ENCODE results near the gene PTPN21. TPM values are rescaled to one million over a fixed set of nuclear protein-coding genes. Genes with fewer than 3 reads are reported as not detected.
"Not testable (repeated sequence)": the region's sequence is repeated elsewhere in the genome, so short reads cannot be mapped to it uniquely, and the experiment has no call there.

The PTPN21 gene
- total RNA-seq, 2 donors from 2014 or later: 32.9 to 44.0 TPM

DNA sequence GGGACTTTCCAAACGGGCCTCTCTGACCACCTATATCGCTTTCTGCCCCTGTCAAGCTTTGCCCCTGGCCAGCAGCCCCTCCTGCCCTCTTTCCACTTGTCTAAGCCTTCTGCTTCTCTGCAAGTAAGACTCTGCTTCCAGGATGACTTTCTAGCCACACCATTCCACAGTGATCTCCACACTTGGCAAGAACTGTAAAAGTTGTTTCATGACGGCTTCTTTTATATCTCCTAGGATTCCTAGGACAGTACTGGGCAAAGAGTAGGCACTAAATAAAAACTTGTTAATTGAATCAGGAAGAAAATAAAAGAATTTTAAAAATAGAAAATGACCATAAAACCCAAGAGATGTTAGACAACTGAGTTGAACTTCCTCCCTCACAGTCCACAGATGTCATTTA, 1.8 kb upstream of the PTPN21 start:
- intact Hi-C loops (cut with DNase I): loop anchor here (5.0 to 10.0 kb wide), 2 partner anchors 62 to 64 kb away; no protein-coding TSS in a partner anchor
- no peak for DNase-seq (ENCODE audit: low spot score)

DNA sequence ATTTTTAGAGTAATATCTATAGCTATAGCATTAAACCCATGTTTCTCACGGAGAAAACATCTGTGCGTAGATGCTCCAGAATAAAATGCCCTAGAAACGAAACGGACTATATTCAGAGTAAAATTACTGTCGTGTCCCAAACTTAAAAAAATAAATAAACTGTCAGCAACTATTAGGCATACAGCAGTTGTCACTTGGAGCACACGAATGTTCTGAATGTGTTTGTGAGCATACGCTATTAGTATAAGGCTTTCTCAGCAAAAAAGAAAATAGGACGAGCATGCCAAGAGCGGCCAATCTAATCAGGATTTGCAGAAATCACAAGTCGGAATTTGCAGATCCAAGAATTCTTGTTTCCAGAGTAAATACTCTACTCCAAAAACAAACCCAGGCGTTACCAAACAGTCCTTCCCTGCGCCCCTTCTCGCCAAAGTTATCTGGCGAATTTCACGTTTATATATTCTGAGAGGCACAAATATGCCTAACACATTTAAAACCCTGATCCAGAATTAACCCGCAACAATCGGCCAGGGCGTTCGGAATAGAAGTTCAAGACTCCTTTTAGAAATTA, 836 bp downstream of the PTPN21 start:
- DNase-seq (ENCODE audit: low spot score): no peak
- intact Hi-C loops (cut with DNase I): loop anchor here in 1 of 2 donors (10.0 kb wide), 1 partner anchor 59 kb away; no protein-coding TSS in a partner anchor

DNA sequence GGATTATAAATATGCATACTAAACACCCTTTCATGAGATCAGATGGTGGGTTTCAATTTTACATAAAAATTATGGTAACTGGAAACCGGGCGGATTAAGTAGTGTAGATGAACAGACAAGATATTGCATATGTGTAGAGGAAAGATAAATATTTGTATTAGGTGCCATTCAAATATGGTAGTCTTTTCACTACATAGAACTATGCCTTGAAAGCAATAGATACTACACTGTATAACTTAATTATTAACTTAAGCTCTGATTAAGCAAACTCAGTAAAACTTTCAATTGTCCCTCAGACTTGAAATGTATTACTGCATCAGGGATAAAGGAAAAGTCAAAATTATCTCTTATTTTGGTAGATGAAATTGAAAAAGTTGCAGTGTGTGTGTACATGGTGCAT, 1.9 kb downstream of the PTPN21 start:
- DNase-seq (ENCODE audit: low spot score): no peak
- intact Hi-C loops (cut with DNase I): loop anchor here in 1 of 2 donors (10.0 kb wide), 1 partner anchor 58 kb away; no protein-coding TSS in a partner anchor

DNA sequence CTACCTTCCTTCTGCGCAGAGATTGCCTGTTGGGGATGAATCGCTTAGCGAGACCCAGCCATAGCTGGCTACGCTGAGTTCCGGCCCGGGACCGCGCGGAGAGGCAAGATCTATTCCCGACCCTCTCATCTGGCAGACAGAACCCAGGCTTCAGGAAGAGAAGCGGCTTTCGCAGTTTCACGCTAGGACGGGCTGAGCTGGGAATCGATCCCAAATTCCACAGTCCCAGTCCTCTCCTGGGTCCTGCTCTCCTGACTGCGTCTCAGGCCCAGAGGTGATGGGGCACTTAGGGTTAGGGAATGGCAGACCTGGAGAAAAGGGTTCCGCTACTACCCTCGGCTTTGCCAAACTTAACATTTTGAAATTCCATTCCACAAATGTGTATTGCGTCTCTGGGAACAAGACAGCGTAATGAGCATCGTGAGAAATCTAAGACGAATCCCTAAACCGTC, 2.8 kb downstream of the PTPN21 start:
- DNase-seq (ENCODE audit: low spot score): no peak
- intact Hi-C loops (cut with DNase I): loop anchor here in 1 of 2 donors (10.0 kb wide), 1 partner anchor 57 kb away; no protein-coding TSS in a partner anchor

DNA sequence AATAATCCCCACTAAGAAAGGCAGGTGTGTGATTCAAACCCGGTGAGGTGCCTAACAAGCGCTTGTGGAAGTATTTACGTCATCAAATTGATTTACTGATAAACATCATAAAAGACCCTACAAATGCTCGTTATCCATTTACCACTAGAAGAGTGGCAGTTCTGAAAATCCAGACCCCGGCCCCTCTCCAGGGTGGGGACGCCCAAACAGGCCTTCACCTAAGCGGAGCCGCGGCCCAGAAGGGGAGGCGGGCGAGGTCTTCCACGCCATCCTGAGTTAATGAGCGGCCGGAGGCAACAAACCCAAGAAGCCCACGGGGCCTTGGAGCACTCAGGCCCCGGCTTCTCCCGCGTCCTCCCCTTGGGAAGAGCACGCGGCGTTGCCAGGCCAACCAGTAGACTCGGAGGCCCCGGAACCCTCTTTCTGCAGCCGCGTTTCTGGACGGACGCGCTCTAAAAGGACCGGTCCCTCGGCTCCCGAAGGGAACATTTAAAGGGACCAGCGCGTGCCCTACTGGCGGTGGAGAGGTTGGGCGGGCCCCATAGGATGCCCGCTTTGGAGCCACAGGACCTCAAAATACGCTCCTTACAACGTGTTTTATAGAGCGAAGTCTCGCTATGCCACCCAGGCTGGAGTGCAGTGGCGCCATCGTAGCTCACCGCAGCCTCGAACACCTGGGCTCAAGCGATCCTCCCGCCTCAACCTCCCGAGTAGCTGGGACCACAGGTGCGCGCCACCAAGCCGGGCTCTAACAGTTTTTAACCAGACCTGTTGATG, 3.5 kb downstream of the PTPN21 start:
- intact Hi-C loops (cut with DNase I): loop anchor here in 1 of 2 donors (10.0 kb wide), 1 partner anchor 56 kb away; no protein-coding TSS in a partner anchor
- peak; percentile 94 for DNase-seq (ENCODE audit: low spot score)

DNA sequence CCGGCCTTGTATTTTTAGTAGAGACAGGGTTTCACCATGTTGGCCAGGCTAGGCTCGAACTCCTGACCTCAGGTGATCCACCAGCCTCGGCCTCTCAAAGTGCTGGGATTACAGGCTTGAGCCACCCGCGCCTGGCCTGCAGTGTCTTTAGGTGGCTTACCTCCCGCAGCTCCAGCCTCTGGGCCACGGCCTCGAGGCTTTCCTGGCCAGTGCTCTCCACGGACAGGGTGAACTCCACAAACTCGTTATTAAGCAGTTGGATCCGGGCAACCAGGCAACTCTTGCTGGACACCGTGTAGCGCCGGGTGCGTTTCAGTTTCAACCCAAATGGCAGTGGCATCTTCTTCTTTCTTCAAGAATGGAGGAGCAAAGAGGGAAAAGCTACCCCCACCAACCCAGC, 4.7 kb downstream of the PTPN21 start:
- intact Hi-C loops (cut with DNase I): loop anchor here in 1 of 2 donors (10.0 kb wide), 1 partner anchor 55 kb away; no protein-coding TSS in a partner anchor
- DNase-seq (ENCODE audit: low spot score): no peak

DNA sequence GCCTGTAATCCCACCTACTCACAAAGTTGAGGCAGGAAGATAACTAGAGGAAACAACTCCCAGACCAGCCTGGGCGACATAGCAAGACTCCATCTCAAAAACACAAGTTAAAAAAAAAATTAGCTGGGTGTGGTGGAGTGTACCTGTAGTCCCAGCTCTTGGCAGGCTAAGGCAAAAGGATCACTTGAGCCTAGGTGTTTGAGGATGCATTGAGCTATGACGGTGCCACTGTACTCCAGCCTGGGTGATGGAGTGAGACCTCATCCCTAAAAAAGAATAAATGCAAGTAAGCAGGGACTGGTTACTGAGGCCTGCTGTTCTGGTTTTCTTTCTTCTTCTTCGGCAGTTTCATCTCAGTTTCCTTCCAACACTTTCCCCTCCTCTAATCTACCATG, 7.4 kb downstream of the PTPN21 start:
- DNase-seq (ENCODE audit: low spot score): no peak
- intact Hi-C loops (cut with DNase I): no loop called here

DNA sequence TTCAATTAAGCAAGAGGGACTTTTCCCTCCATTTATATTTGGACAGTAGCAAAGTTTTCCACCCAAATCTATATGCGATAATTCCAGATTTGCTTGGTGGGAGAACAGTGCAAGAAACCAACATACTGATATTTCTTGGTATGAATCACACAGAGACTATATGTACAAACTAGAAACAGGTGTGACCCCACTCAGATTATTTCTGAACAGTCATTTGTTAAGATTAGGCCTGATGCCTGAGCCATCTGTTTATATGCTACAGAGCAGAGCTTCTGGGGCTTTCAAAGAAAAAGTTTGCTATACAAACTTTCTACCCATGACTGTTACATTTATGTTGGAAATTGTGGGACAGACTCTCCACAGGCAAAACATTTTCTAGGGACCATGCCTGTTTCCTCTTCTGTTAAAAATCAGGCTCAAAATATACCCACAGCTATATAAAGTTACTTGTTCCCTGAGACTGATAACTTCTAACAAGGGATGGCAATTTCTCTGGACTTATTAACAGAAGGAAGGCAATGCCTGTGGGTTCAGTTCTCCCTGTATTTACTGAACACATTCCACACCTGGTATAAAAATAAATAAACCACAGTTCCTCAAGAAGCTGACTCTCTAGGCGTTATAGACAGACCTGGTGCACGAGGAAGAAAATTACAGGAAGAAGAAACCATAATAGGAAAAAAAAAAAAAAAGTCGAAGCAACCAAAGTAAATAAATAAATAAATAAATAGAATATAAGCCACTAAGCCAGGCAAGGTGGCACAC, 8.0 kb downstream of the PTPN21 start:
- DNase-seq (ENCODE audit: low spot score): no peak
- intact Hi-C loops (cut with DNase I): no loop called here

DNA sequence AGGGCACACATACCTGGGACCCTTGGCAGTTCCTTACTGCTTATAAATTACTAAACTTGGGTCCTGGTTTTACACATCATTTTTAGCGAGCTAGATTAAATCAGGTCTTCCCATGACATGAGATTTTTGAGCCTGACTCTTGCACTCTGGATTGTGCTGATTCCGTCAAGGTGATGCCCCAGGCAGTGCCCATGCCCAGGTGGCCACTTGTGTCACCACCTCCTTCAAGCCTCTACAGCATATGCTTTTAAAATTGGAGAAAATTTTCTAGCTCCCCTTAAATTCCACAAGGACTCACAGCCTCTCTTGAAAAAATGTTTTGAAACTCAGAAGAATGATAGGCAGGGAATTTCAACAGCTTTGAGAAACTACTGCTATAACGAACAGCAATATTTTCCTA, 9.6 kb downstream of the PTPN21 start:
- DNase-seq (ENCODE audit: low spot score): no peak
- intact Hi-C loops (cut with DNase I): no loop called here

DNA sequence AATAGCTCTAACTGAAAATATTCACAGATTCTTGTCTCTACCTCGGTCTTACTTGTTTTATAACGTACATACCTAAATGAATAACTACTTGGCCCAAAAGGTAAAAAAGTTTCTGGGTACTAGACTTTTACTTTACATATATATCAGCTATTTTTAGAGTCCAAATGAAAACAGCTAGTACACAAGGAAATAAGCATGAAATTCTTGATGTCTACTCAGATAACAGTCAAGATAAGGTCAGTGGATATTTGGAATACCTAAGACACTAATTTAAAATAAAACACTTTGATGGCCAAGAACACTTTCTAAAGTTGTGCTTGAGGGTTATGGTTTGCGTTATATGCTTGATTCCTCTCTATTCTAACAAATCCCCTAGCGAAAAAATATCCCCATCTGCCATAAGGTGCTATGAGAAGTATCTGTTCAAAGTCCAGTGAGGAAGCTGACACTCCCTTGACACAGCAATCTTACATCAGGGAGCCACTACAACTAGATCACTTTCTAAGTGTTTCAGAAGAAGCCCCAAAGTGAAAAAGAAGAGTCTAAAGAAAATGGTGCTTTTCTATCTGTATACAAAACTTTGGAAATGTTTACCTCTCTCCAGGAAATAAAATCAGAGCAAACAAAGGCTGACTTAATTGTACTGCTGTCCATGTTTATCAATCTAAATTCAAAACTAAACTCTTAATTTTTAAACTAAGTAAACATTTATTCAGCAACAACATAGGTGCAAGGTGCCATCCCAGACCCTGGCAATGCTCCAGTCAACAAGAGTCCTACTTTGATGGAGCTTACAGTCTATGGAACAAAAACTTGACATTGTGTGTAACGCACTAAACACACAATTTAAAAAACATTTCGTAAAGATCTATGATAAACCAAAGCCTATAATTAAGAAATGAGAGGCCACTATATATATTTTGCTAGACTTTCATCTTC, 11.7 kb downstream of the PTPN21 start:
- intact Hi-C loops (cut with DNase I): no loop called here
- DNase-seq (ENCODE audit: low spot score): no peak

DNA sequence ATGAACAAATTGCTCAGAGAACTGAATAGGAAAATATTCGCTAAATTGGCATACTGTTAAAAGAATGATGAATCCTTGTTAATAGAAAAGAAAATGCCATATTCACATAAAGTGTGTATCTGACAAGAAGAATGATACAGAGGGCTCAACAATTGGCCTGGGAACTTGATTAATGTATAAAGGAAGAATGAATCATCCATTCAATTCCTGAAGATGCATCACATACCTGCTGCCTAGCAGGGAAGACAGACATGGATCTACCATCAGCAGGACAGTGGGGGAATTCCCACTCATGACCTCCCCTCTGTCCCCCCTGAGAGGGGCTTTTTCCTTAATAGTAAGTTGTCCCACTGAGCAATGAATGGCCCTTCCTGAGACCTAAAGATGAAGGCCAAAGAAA, 13.5 kb downstream of the PTPN21 start:
- DNase-seq (ENCODE audit: low spot score): no peak
- intact Hi-C loops (cut with DNase I): no loop called here

DNA sequence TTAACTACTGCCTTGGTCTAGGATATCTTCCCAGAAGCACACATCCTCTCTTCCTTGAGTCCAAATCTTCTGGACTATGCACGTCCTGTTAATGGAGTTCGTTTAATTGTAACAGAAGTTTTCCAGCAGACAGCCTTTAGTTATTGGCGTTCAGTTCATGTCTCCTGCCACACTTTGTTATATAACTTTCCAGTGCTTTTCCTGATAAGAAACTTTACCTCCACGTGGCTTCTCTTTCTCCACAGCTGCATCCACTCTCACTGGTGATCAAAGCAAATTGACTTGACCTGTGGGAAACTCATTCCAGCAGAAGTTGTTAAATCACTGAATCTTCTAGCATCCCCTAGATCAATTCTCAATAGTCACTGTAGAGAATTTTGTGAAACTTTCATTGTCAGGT, 19.0 kb downstream of the PTPN21 start:
- intact Hi-C loops (cut with DNase I): no loop called here
- DNase-seq (ENCODE audit: low spot score): no peak

DNA sequence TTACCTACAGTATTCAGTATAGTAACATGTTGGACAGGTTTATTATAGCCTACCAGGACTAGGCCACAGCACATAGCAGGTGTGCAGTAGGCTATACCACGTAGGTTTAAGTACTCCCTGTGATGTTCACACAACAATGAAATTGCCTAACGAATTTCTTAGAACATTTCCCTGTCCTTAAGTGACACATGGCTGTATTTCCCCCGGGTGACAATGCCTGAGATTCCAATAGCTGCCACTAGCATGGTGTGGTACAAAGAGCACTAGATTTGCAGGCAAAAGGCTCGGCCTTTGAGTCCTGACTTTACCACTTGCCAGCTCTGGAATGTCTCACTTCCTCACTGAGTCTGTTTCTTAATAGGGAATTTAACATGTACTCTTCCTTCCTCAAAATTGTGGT, 19.7 kb downstream of the PTPN21 start:
- intact Hi-C loops (cut with DNase I): no loop called here

DNA sequence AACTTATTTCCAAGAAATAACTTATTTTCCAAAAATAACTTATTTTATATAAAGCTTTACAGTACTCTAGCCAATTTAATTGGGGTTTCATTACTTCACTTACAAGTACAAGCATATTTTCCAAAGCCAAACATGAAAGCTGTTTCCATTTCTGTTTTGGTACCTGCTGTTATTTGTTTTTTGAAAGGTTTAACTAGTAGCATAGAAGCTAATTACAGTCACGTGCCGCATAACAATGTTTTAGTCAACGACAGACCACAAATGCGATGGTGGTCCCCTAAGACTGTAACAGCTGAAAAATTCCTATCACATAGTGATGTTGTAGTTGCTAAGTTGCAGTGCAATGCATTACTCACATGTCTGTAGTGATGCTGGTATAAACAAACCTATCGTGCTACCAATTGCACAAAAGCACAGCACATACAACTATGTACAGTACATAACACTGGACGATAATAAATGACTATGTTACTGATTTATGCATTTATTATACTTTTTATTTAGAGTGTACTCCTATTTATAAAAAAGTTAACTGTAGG, 21.7 kb downstream of the PTPN21 start:
- intact Hi-C loops (cut with DNase I): no loop called here
- no peak for DNase-seq (ENCODE audit: low spot score)

More for the DNA sequence above, 19.7 kb downstream of the PTPN21 start:
- no peak for DNase-seq (ENCODE audit: low spot score)

DNA sequence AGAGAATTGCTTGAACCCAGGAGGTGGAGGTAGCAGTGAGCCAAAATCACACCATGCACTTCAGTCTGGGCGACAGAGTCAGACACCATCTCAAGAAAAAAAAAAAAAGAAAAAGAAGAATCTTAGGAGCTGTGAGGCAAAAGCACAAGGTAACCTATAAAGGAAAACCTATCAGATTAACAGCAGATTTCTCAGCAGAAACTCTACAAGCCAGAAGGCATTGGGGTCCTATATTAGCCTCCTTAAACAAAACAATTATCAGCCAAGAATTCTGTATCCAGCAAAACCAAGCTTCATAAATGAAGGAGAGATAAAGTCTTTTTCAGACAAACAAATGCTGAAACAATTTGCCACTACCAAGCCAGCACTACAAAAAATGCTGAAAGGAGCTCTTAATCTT, 24.9 kb downstream of the PTPN21 start:
- DNase-seq (ENCODE audit: low spot score); intact Hi-C loops (cut with DNase I): not testable (repeated sequence)

DNA sequence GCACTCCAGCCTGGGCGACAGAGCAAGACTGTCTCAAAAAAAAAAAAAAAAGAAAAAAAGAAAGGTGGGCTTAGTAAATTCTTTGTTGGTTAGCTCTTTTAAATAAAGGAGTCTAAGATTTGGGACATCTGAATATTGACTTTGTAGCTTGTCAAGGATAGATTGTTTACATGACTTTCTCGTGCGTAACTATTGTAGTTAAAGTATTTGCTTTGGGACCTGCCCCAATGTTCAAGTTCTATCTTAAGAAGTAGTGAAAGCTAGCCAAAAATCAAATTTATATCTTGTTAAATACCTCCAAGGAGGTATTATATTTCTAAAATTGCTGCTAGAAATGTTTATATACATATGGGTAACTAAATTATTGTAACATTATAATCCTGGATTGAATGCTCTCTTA, 32.4 kb downstream of the PTPN21 start:
- intact Hi-C loops (cut with DNase I): no loop called here
- DNase-seq (ENCODE audit: low spot score): no peak

DNA sequence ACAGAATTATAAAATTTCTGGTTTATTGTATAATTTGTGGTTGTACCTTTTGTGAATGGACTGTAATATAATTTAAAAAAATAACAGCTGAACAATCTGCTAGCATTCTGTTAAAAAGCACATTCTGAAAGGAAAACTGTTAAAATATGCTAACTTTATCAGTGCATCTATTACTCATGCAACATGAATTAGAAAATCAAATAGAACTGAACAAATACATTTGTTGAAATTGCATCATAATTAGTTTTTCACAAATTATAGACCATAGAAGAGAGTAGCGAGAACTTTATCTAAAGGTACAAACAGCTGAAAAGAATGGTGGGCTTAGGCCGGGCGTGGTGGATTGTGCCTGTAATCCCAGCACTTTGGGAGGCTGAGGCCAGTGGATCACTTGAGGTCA, 33.0 kb downstream of the PTPN21 start:
- DNase-seq (ENCODE audit: low spot score): no peak
- intact Hi-C loops (cut with DNase I): no loop called here

DNA sequence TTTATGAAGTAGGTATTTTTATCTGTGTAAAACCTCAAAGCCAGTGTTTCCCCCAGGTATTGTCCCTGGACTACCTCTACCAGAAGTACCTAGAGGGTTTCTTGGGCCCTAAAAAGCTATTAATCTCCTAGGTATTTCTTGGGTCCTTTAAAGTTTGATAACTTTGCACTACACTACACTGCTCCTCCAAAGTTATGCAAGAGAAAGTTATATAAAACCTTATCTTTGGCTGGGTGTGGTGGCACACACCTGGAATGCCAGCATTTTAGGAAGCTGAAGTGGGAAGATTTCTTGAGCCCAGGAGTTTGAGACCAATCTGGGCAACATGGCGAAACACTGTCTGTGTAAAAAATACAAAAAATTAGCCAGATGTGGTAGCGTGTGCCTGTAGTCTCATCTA, 34.9 kb downstream of the PTPN21 start:
- DNase-seq (ENCODE audit: low spot score): no peak
- intact Hi-C loops (cut with DNase I): no loop called here

All from posterior vena cava (tissue), 2 donors.